HEK293 (cell line): Measurements from ENCODE around the gene GRB2.
A peak's percentile ranks its signal among the peaks of the same experiment; 100 is the strongest.

ENCODE experiments used
- BCL6B ChIP-seq: fragments of 450-650 bp; formaldehyde crosslinking; IDR thresholded peaks from 2 replicates; pipeline ENCODE4 v1.5.1; 2017; ENCODE audit warnings: missing biosample characterization, missing genetic modification characterization
- HOXA7 ChIP-seq: sonication (generic); formaldehyde crosslinking; IDR thresholded peaks from 2 replicates; pipeline ENCODE4 v1.8.1; 2022; ENCODE audit warnings: missing genetic modification reagents, borderline replicate concordance
- KLF10 ChIP-seq: fragments of 450-650 bp; IDR thresholded peaks from 2 replicates; pipeline ENCODE4 v1.5.1; 2018; ENCODE audit warnings: missing biosample characterization, mild to moderate bottlenecking, missing genetic modification characterization
- PATZ1 ChIP-seq: fragments of 450-650 bp; formaldehyde crosslinking; IDR thresholded peaks from 2 replicates; pipeline ENCODE4 v1.5.1; 2016; ENCODE audit warnings: missing biosample characterization, missing genetic modification characterization
- PRDM4 ChIP-seq: fragments of 450-650 bp; formaldehyde crosslinking; IDR thresholded peaks from 2 replicates; pipeline ENCODE4 v1.5.1; 2017; ENCODE audit warnings: missing biosample characterization, missing genetic modification characterization
- SALL2 ChIP-seq: fragments of 450-650 bp; formaldehyde crosslinking; IDR thresholded peaks from 2 replicates; pipeline ENCODE4 v1.5.0; 2017; ENCODE audit warnings: missing biosample characterization, mild to moderate bottlenecking, missing genetic modification characterization, borderline replicate concordance
- YY2 ChIP-seq: fragments of 450-650 bp; formaldehyde crosslinking; IDR thresholded peaks from 2 replicates; pipeline ENCODE4 v1.5.1; 2016; ENCODE audit warnings: missing biosample characterization, missing genetic modification characterization
- ZBTB1 ChIP-seq: fragments of 450-650 bp; formaldehyde crosslinking; IDR thresholded peaks from 2 replicates; pipeline ENCODE4 v1.5.1; 2016; ENCODE audit warnings: missing biosample characterization, missing genetic modification characterization
- ZBTB48 ChIP-seq: fragments of 450-650 bp; formaldehyde crosslinking; IDR thresholded peaks from 2 replicates; pipeline ENCODE4 v1.5.1; 2016; ENCODE audit warnings: missing biosample characterization, missing genetic modification characterization
- ZEB2 ChIP-seq: fragments of 450-650 bp; formaldehyde crosslinking; IDR thresholded peaks from 2 replicates; pipeline ENCODE4 v1.5.1; 2016; ENCODE audit warnings: missing biosample characterization, missing genetic modification characterization
- ZFHX2 ChIP-seq: fragments of 450-650 bp; formaldehyde crosslinking; conservative IDR thresholded peaks from 2 replicates; pipeline ENCODE4 v1.5.1; 2016; ENCODE audit warnings: missing biosample characterization, missing genetic modification characterization
- ZFP37 ChIP-seq: fragments of 450-650 bp; formaldehyde crosslinking; IDR thresholded peaks from 2 replicates; pipeline ENCODE4 v1.5.1; 2016; ENCODE audit warnings: missing biosample characterization, missing genetic modification characterization
- ZNF121 ChIP-seq: fragments of 450-650 bp; formaldehyde crosslinking; IDR thresholded peaks from 2 replicates; pipeline ENCODE4 v1.5.1; 2016; ENCODE audit warnings: missing biosample characterization, missing genetic modification characterization
- ZNF214 ChIP-seq: fragments of 450-650 bp; formaldehyde crosslinking; IDR thresholded peaks from 2 replicates; pipeline ENCODE4 v1.5.1; 2017; ENCODE audit warnings: missing biosample characterization, mild to moderate bottlenecking, missing genetic modification characterization, borderline replicate concordance
- ZNF366 ChIP-seq: fragments of 450-650 bp; formaldehyde crosslinking; conservative IDR thresholded peaks from 2 replicates; pipeline ENCODE4 v1.5.1; 2016; ENCODE audit warnings: missing biosample characterization, missing genetic modification characterization
- ZNF404 ChIP-seq: fragments of 450-650 bp; formaldehyde crosslinking; IDR thresholded peaks from 2 replicates; pipeline ENCODE4 v1.5.1; 2017; ENCODE audit warnings: missing biosample characterization, missing genetic modification characterization
- ZNF518A ChIP-seq: fragments of 450-650 bp; formaldehyde crosslinking; conservative IDR thresholded peaks from 2 replicates; pipeline ENCODE4 v1.5.1; 2016; ENCODE audit warnings: low read depth, missing biosample characterization, missing genetic modification characterization
- ZNF555 ChIP-seq: fragments of 450-650 bp; formaldehyde crosslinking; conservative IDR thresholded peaks from 2 replicates; pipeline ENCODE4 v1.5.1; 2017; ENCODE audit warnings: missing biosample characterization, mild to moderate bottlenecking, missing genetic modification characterization, inconsistent platforms
- ZNF561 ChIP-seq: fragments of 450-650 bp; IDR thresholded peaks from 2 replicates; pipeline ENCODE4 v1.5.1; 2018; ENCODE audit warnings: missing biosample characterization, missing genetic modification characterization, borderline replicate concordance
- ZNF596 ChIP-seq: fragments of 450-650 bp; IDR thresholded peaks from 2 replicates; pipeline ENCODE4 v1.5.0; 2018; ENCODE audit warnings: missing biosample characterization, mild to moderate bottlenecking, missing genetic modification characterization, moderate library complexity
- ZNF629 ChIP-seq: fragments of 450-650 bp; formaldehyde crosslinking; IDR thresholded peaks from 2 replicates; pipeline ENCODE4 v1.5.1; 2017; ENCODE audit warnings: missing biosample characterization, missing genetic modification characterization
- ZNF639 ChIP-seq: fragments of 450-650 bp; formaldehyde crosslinking; IDR thresholded peaks from 2 replicates; pipeline ENCODE4 v1.5.1; 2016; ENCODE audit warnings: missing biosample characterization, missing genetic modification characterization
- ZNF777 ChIP-seq: fragments of 450-650 bp; formaldehyde crosslinking; IDR thresholded peaks from 2 replicates; pipeline ENCODE4 v1.5.1; 2017; ENCODE audit warnings: missing biosample characterization, missing genetic modification characterization, borderline replicate concordance
- ZSCAN18 ChIP-seq: fragments of 450-650 bp; formaldehyde crosslinking; IDR thresholded peaks from 2 replicates; pipeline ENCODE4 v1.5.1; 2016; ENCODE audit warnings: missing biosample characterization, missing genetic modification characterization
- ZSCAN23 ChIP-seq: fragments of 450-650 bp; formaldehyde crosslinking; IDR thresholded peaks from 2 replicates; pipeline ENCODE4 v1.5.1; 2016; ENCODE audit warnings: missing biosample characterization, missing genetic modification characterization

GRB2 gene

GRCh38 chr17:75393523-75394331, 11.8 kb downstream of the GRB2 start (continued):
- TF ChIP-seq ZNF629 (tag by site-specific recombination) (peak; percentile 68), ZNF596 (tag by site-specific recombination) (no peak), YY2 (tag by site-specific recombination) (0 out of 2 replicates have a peak, but pooled peaks have one; percentile 32), KLF10 (tag by site-specific recombination) (peak; percentile 61), ZNF561 (tag by site-specific recombination) (peak; percentile 39; the same call in 1 of the 2 replicates), ZNF518A (peak; percentile 45; the same call in 1 of the 2 replicates), ZNF121 (tag by site-specific recombination) (no peak), ZBTB1 (tag by site-specific recombination) (peak; percentile 88; the same call in 1 of the 2 replicates), ZSCAN23 (peak; percentile 22; the same call in 1 of the 2 replicates), BCL6B (tag by site-specific recombination) (peak; percentile 95), ZNF555 (tag by site-specific recombination) (no peak), ZNF366 (peak; percentile 97), ZNF639 (tag by site-specific recombination) (peak; percentile 63; the same call in 1 of the 2 replicates), ZFP37 (tag by site-specific recombination) (0 out of 2 replicates have a peak, but pooled peaks have one; percentile 75), ZNF404 (tag by site-specific recombination) (no peak), ZSCAN18 (tag by site-specific recombination) (no peak), ZEB2 (tag by site-specific recombination) (peak; percentile 66), PRDM4 (tag by site-specific recombination) (no peak), ZBTB48 (tag by site-specific recombination) (peak; percentile 52; the same call in 1 of the 2 replicates), PATZ1 (tag by site-specific recombination) (peak; percentile 100), HOXA7 (CRISPR knock-in tag) (peak; percentile 94; the same call in 1 of the 2 replicates), ZFHX2 (tag by site-specific recombination) (peak; percentile 29; the same call in 1 of the 2 replicates), SALL2 (no peak), ZNF777 (no peak), ZNF214 (tag by site-specific recombination) (no peak)
